Measurements from ENCODE around the gene PLEKHG4B.

Gene PLEKHG4B

GRCh38 chr5:104778-105296 lies 12.9 kb downstream of the PLEKHG4B start:
- no peak overlapping the region for H3K4me3 ChIP-seq (ENCODE audit: low read depth, low read length)
- DNase-seq (ENCODE audit: low read depth): no peak
- no peak for TF ChIP-seq CTCF (IDR thresholded peaks at IDR 0.05; ENCODE audit: low read depth, low read length, missing control alignments)

- no peak for DNase-seq (ENCODE audit: low read depth)
- no peak for TF ChIP-seq CTCF (IDR thresholded peaks at IDR 0.05; ENCODE audit: low read depth, low read length, missing control alignments)
- no peak overlapping the region for H3K4me3 ChIP-seq (ENCODE audit: low read depth, low read length)
Measured at GRCh38 chr5:105504-106070, 13.6 kb downstream of the PLEKHG4B start.

- TF ChIP-seq CTCF (IDR thresholded peaks at IDR 0.05; ENCODE audit: low read depth, low read length, missing control alignments): no peak
- no peak for DNase-seq (ENCODE audit: low read depth)
- no peak overlapping the region for H3K4me3 ChIP-seq (ENCODE audit: low read depth, low read length)
Measured at GRCh38 chr5:106587-106986, 14.6 kb downstream of the PLEKHG4B start.

GRCh38 chr5:107526-107925 lies 15.6 kb downstream of the PLEKHG4B start:
- DNase-seq (ENCODE audit: low read depth): no peak
- no peak overlapping the region for H3K4me3 ChIP-seq (ENCODE audit: low read depth, low read length)
- no peak for TF ChIP-seq CTCF (IDR thresholded peaks at IDR 0.05; ENCODE audit: low read depth, low read length, missing control alignments)

GRCh38 chr5:109826-110225 lies 17.9 kb downstream of the PLEKHG4B start:
- H3K4me3 ChIP-seq (ENCODE audit: low read depth, low read length): no peak overlapping the region
- TF ChIP-seq CTCF (IDR thresholded peaks at IDR 0.05; ENCODE audit: low read depth, low read length, missing control alignments): no peak
- DNase-seq (ENCODE audit: low read depth): no peak

GRCh38 chr5:110270-110888 lies 18.4 kb downstream of the PLEKHG4B start:
- no peak for TF ChIP-seq CTCF (IDR thresholded peaks at IDR 0.05; ENCODE audit: low read depth, low read length, missing control alignments)
- DNase-seq (ENCODE audit: low read depth): no peak
- H3K4me3 ChIP-seq (ENCODE audit: low read depth, low read length): no peak overlapping the region

GRCh38 chr5:111171-111570 lies 19.2 kb downstream of the PLEKHG4B start:
- no peak for DNase-seq (ENCODE audit: low read depth)
- H3K4me3 ChIP-seq (ENCODE audit: low read depth, low read length): no peak overlapping the region
- TF ChIP-seq CTCF (IDR thresholded peaks at IDR 0.05; ENCODE audit: low read depth, low read length, missing control alignments): no peak
